MM.1S (cell line): ENCODE results near the gene APRT.

Source experiments
- CTCF ChIP-seq: fragments of 300-600 bp; sonication (generic); IDR thresholded peaks from 2 replicates; pipeline ENCODE4 v1.5.1; 2016; ENCODE audit warnings: antibody characterized with exemption, low read length, mixed read lengths
- EZH2 ChIP-seq: fragments of 300-600 bp; sonication (generic); optimal IDR thresholded peaks from 2 replicates; pipeline ENCODE3; 2017; ENCODE audit warnings: low read depth, mild to moderate bottlenecking, antibody characterized with exemption, low read length, mixed read lengths
- EZH2phosphoT487 ChIP-seq: fragments of 300-600 bp; sonication (generic); IDR thresholded peaks from 2 replicates; pipeline ENCODE4 v1.6.1; 2018; ENCODE audit warnings: antibody characterized with exemption, low read length

GRCh38 chr16:88839026-88839529 lies 27.4 kb upstream of the APRT start:
- TF ChIP-seq CTCF (no peak), EZH2phosphoT487 (no peak), EZH2 (no peak)
